Fibroblast of lung (primary cell): Measurements from ENCODE around the gene NT5DC1. TPM values are rescaled to one million over a fixed set of nuclear protein-coding genes. Genes with fewer than 3 reads are reported as not detected.

Experiments
- DNase-seq, 2 donors: peaks; one replicate each; pipeline versions ENCODE4 v3.0.0 to v3.0.0-alpha.2; 2010; ENCODE audit warnings: low read depth in 2 of 2
- H2AFZ ChIP-seq: 2 replicates; pipeline ENCODE4 v1.5.1; 2012; ENCODE audit warnings: low read length, control low read depth, inconsistent platforms
- H3K27ac ChIP-seq: 2 replicates; pipeline ENCODE4 v1.5.1; 2011; ENCODE audit warnings: low read length, control low read depth; ENCODE audit not compliant: insufficient read depth
- H3K27me3 ChIP-seq: 2 replicates; pipeline ENCODE4 v1.5.1; 2011; ENCODE audit warnings: mild to moderate bottlenecking, low read length; ENCODE audit not compliant: control insufficient read depth, insufficient read depth
- H3K36me3 ChIP-seq: 2 replicates; pipeline ENCODE4 v1.5.1; 2011; ENCODE audit warnings: low read length; ENCODE audit not compliant: control insufficient read depth, insufficient read depth
- H3K4me1 ChIP-seq: 2 replicates; pipeline ENCODE4 v1.5.1; 2011; ENCODE audit warnings: low read length; ENCODE audit not compliant: control insufficient read depth, insufficient read depth; ENCODE audit errors: extremely low read depth
- H3K4me2 ChIP-seq: 2 replicates; pipeline ENCODE4 v1.5.1; 2011; ENCODE audit warnings: low read length, control low read depth; ENCODE audit not compliant: insufficient read depth; ENCODE audit errors: extremely low read depth
- H3K4me3 ChIP-seq, 4 experiments: fragments of 200-600 bp in 1 of 4; sonication (generic) in 1 of 4; replicated peaks in 1 of 4; 2 replicates each; pipeline ENCODE4 v1.5.1; 2011 to 2016; ENCODE audit warnings: low read length in 4 of 4, low read depth in 3 of 4, mild to moderate bottlenecking in 3 of 4, control low read depth in 2 of 4, inconsistent platforms in 1 of 4, mixed read lengths in 1 of 4; ENCODE audit not compliant: insufficient read depth in 1 of 4; ENCODE audit errors: control extremely low read depth in 1 of 4
- H3K79me2 ChIP-seq: 2 replicates; pipeline ENCODE4 v1.5.1; 2012; ENCODE audit warnings: mild to moderate bottlenecking, low read length, inconsistent platforms; ENCODE audit not compliant: control insufficient read depth, insufficient read depth
- H3K9ac ChIP-seq: 2 replicates; pipeline ENCODE4 v1.5.1; 2011; ENCODE audit warnings: mild to moderate bottlenecking, low read length, control low read depth; ENCODE audit not compliant: insufficient read depth
- H3K9me3 ChIP-seq: 2 replicates; pipeline ENCODE4 v1.5.1; 2012; ENCODE audit warnings: low read depth, low read length; ENCODE audit not compliant: control insufficient read depth, insufficient read depth
- H4K20me1 ChIP-seq: 2 replicates; pipeline ENCODE4 v1.5.1; 2011; ENCODE audit warnings: low read length; ENCODE audit not compliant: control insufficient read depth, insufficient read depth; ENCODE audit errors: extremely low read depth
- EZH2 ChIP-seq: IDR thresholded peaks from 2 replicates; pipeline ENCODE4 v1.5.1; 2012; ENCODE audit warnings: low read length, control low read depth, mild to moderate bottlenecking; ENCODE audit errors: missing control alignments
- polyA plus RNA-seq, 2 donors: library from polyadenylated mRNA; depleted of rRNA in 1 of 2; stranded (reverse) in 1 of 2; unstranded in 1 of 2; fragments of >200 nt; gene quantifications; 2 replicates each; pipeline ENCODE4 v1.2.1, GENCODE V29; 2011 to 2012; ENCODE audit warnings: missing spikeins in 1 of 2
- total RNA-seq: library from RNA; depleted of rRNA; stranded (reverse); fragments of >200 nt; gene quantifications from 2 replicates; pipeline ENCODE4 v1.2.1, GENCODE V29; 2014
- TF ChIP-seq, protein P1 (sequence below), 2 donors: IDR thresholded peaks in 1 of 2; conservative IDR thresholded peaks in 1 of 2; 1 replicate in 1 of 2; 2 replicates in 1 of 2; pipeline ENCODE4 v1.5.1; 2011 to 2012; ENCODE audit warnings: low read length in 2 of 2, control low read depth in 1 of 2, inconsistent platforms in 1 of 2, low read depth in 1 of 2, mild to moderate bottlenecking in 1 of 2

NT5DC1 gene
- total and polyA plus RNA-seq, 2 donors (not counting 1 experiment from before 2014, with no cell fraction given) = 8.1 to 17.9 TPM

DNA sequence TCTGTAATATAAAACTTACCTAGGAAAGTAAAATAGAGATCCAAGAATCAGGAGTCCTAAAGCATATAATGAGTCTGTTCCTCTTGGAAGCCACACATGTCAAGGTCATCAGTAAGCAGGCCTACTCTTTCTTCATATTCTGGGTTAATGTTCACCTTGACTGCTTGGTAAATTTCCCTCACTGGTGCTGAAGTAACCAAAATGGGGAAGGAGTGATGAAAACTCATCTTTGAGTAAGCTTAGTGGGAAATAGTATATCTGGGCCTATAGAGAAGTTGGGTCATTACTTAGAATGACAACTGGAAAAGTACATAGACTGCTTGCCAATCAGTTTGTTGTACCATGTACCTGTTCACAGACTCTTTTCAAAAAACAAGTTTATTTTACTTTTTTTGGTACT is 146.6 kb downstream of the NT5DC1 start:
- no peak for DNase-seq
- Histone ChIP-seq H2AFZ (no peak overlapping the region), H3K9me3 (no peaks in the 10 kb centered on the region), H3K4me1 (peaks cover 7% of the 10 kb centered on the region), H3K36me3 (peaks cover 2% of the 10 kb centered on the region), H4K20me1 (no peaks in the 10 kb centered on the region), H3K4me2 (no peak overlapping the region), H3K79me2 (peaks cover 31% of the 10 kb centered on the region), H3K4me3 (no peak overlapping the region), H3K9ac (no peak overlapping the region), H3K27me3 (no peaks in the 10 kb centered on the region), H3K27ac (no peak overlapping the region)
- TF ChIP-seq EZH2 = no peak
- TF ChIP-seq, protein P1, sequence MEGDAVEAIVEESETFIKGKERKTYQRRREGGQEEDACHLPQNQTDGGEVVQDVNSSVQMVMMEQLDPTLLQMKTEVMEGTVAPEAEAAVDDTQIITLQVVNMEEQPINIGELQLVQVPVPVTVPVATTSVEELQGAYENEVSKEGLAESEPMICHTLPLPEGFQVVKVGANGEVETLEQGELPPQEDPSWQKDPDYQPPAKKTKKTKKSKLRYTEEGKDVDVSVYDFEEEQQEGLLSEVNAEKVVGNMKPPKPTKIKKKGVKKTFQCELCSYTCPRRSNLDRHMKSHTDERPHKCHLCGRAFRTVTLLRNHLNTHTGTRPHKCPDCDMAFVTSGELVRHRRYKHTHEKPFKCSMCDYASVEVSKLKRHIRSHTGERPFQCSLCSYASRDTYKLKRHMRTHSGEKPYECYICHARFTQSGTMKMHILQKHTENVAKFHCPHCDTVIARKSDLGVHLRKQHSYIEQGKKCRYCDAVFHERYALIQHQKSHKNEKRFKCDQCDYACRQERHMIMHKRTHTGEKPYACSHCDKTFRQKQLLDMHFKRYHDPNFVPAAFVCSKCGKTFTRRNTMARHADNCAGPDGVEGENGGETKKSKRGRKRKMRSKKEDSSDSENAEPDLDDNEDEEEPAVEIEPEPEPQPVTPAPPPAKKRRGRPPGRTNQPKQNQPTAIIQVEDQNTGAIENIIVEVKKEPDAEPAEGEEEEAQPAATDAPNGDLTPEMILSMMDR (conservative IDR thresholded peaks at IDR 0.05 in 1 of 2, IDR thresholded peaks at IDR 0.05 in 1 of 2; ENCODE audit: low read depth in 1 of 2, low read length in 2 of 2) = no peak

DNA sequence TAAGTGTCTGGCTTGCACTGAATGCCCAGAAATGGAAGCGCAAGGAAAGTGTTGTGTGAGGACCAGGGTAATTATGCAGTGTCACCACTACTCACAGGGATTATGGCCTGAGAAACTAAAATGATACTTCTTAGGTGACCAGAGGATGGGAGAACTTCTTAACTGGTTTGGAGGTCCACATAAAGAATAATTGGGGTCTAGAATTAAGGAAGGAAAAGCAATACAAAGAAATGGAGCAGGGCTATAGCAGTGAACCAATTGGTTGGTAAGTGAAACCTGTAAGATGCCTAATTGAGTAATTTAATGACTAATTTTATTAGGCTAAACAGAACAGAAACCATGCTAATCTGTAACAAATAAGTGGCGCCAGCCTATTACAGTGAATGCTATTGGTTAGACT is 147.9 kb downstream of the NT5DC1 start:
- no peaks in the 10 kb centered on the region for H3K9me3 ChIP-seq
- H3K4me3 ChIP-seq = no peak overlapping the region
- peaks cover 2% of the 10 kb centered on the region for H3K36me3 ChIP-seq
- H3K9ac ChIP-seq = no peak overlapping the region
- H3K27me3 ChIP-seq = no peaks in the 10 kb centered on the region
- H3K4me1 ChIP-seq = peaks cover 7% of the 10 kb centered on the region
- no peak for DNase-seq
- H3K79me2 ChIP-seq = peaks cover 44% of the 10 kb centered on the region
- no peaks in the 10 kb centered on the region for H4K20me1 ChIP-seq
- H3K27ac ChIP-seq = no peak overlapping the region
- TF ChIP-seq, protein P1 (conservative IDR thresholded peaks at IDR 0.05 in 1 of 2, IDR thresholded peaks at IDR 0.05 in 1 of 2; ENCODE audit: low read depth in 1 of 2, low read length in 2 of 2) = no peak
- TF ChIP-seq EZH2 = no peak
- H3K4me2 ChIP-seq = no peak overlapping the region
- H2AFZ ChIP-seq = no peak overlapping the region

DNA sequence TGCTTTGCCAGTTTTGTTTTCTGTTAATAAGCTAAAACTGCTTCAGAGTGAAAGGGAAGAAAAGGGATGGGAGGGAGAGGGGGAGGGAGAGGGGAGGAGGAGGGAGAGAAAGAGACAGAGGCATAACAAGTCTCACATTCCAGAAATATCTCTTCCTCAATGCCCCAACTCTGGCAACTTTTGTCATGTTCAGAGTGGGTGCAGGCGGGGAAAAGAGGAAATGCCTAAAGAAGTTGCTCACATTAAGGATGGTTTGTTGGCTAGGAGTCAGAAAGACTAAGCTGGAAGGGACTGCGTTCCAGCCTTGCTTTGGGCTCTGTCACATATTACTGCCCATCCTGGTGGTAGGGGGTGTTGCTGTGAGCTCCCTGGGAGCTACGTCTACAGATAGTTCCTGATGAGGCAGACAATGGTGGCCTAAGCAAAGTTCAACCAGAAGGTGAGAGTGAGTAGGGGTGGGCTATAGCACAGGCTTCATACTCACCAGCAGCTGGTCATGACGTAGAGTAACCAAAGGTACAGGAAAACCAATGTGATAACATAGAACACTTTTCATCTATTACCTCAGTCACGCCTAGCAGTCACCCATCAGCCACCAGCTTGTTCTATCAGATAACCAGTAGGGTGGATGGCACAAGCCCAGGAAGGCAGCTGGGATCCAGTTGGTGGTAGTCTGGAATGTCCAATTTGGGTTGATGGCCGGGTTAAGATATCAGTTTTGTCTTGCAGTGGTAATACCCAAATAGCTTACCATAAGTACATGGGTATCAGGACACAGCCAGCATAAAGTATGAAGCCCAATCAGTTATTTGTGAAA is 151.1 kb downstream of the NT5DC1 start:
- peak; percentile 26 to 88 for DNase-seq
- TF ChIP-seq EZH2 = no peak
- TF ChIP-seq, protein P1 (conservative IDR thresholded peaks at IDR 0.05 in 1 of 2, IDR thresholded peaks at IDR 0.05 in 1 of 2; ENCODE audit: low read depth in 1 of 2, low read length in 2 of 2) = no peak
- Histone ChIP-seq H3K4me3 (peak overlapping the region; percentile 21 to 99 (median 63)), H4K20me1 (no peaks in the 10 kb centered on the region), H3K27ac (peak overlapping the region; percentile 16), H3K4me2 (peak overlapping the region; percentile 92), H3K9ac (no peak overlapping the region), H3K79me2 (peaks cover 51% of the 10 kb centered on the region), H3K36me3 (peaks cover 2% of the 10 kb centered on the region), H3K27me3 (no peaks in the 10 kb centered on the region), H2AFZ (no peak overlapping the region), H3K4me1 (peaks cover 7% of the 10 kb centered on the region), H3K9me3 (no peaks in the 10 kb centered on the region)
